Pericardium fibroblast (primary cell): ENCODE data around the gene HTR1E. TPM values are rescaled to one million over a fixed set of nuclear protein-coding genes. Genes with fewer than 3 reads are reported as not detected.

Source experiments
- total RNA-seq: library from RNA; depleted of rRNA; stranded (reverse); fragments of >200 nt; gene quantifications from 2 replicates; pipeline ENCODE4 v1.2.3, GENCODE V29; 2015

HTR1E gene
- not detected in 2 replicates for total RNA-seq

GRCh38 chr6:86937219-86938079 lies at the start of gene HTR1E:
Gene HTR1E (plus strand): TSS chr6:86937528. CDS start chr6:87015335, 77,807 bp downstream.

Other genes starting within 250 kb of the HTR1E start
- gene CGA, start 157.6 kb downstream of the HTR1E start, total RNA-seq = not detected in 2 replicates
- 12.5 and 14.0 TPM in 2 replicates for gene ZNF292, start 218.0 kb downstream of the HTR1E start, total RNA-seq